ENCODE data around the gene GRIK4.

The GRIK4 gene

GRCh38 chr11:120810251-120810650, 298.7 kb downstream of the GRIK4 start:
- DNase-seq (ENCODE audit: low read depth, low spot score) = peak; percentile 39

GRCh38 chr11:120811199-120811598, 299.7 kb downstream of the GRIK4 start:
- DNase-seq (ENCODE audit: low read depth, low spot score) = no peak

GRCh38 chr11:120811731-120812130, 300.2 kb downstream of the GRIK4 start:
- DNase-seq (ENCODE audit: low read depth, low spot score) = no peak

- DNase-seq (ENCODE audit: low read depth, low spot score) = no peak
Observed at GRCh38 chr11:120814531-120815318, 303.2 kb downstream of the GRIK4 start.

GRCh38 chr11:120815319-120816100, 304.0 kb downstream of the GRIK4 start:
- no peak for DNase-seq (ENCODE audit: low read depth, low spot score)

- DNase-seq (ENCODE audit: low read depth, low spot score) = no peak
Observed at GRCh38 chr11:120816176-120816575, 304.6 kb downstream of the GRIK4 start.

- no peak for DNase-seq (ENCODE audit: low read depth, low spot score)
Observed at GRCh38 chr11:120816711-120817110, 305.2 kb downstream of the GRIK4 start.

GRCh38 chr11:120817158-120817557, 305.6 kb downstream of the GRIK4 start:
- peak; percentile 62 for DNase-seq (ENCODE audit: low read depth, low spot score)

GRCh38 chr11:120818097-120818496, 306.5 kb downstream of the GRIK4 start:
- DNase-seq (ENCODE audit: low read depth, low spot score) = no peak

- no peak for DNase-seq (ENCODE audit: low read depth, low spot score)
Observed at GRCh38 chr11:120819003-120819402, 307.5 kb downstream of the GRIK4 start.

GRCh38 chr11:120819437-120820365, 308.2 kb downstream of the GRIK4 start:
- no peak for DNase-seq (ENCODE audit: low read depth, low spot score)

GRCh38 chr11:120823159-120823558, 311.6 kb downstream of the GRIK4 start:
- no peak for DNase-seq (ENCODE audit: low read depth, low spot score)

- DNase-seq (ENCODE audit: low read depth, low spot score) = no peak
Observed at GRCh38 chr11:120824242-120824641, 312.7 kb downstream of the GRIK4 start.

- no peak for DNase-seq (ENCODE audit: low read depth, low spot score)
Observed at GRCh38 chr11:120827198-120827597, 315.6 kb downstream of the GRIK4 start.

- DNase-seq (ENCODE audit: low read depth, low spot score) = no peak
Observed at GRCh38 chr11:120827820-120828219, 316.3 kb downstream of the GRIK4 start.

GRCh38 chr11:120828847-120829246, 317.3 kb downstream of the GRIK4 start:
- no peak for DNase-seq (ENCODE audit: low read depth, low spot score)

- peak; percentile 26 for DNase-seq (ENCODE audit: low read depth, low spot score)
Observed at GRCh38 chr11:120830085-120830620, 318.6 kb downstream of the GRIK4 start.

- DNase-seq (ENCODE audit: low read depth, low spot score) = peak; percentile 50
Observed at GRCh38 chr11:120832481-120833238, 321.1 kb downstream of the GRIK4 start.

- DNase-seq (ENCODE audit: low read depth, low spot score) = no peak
Observed at GRCh38 chr11:120834686-120835210, 323.2 kb downstream of the GRIK4 start.

GRCh38 chr11:120835601-120836228, 324.2 kb downstream of the GRIK4 start:
- DNase-seq (ENCODE audit: low read depth, low spot score) = peak; percentile 55

Measured in astrocyte of the hippocampus (primary cell).